A549 (cell line): ENCODE measurements around the gene TMEM131. TPM values are rescaled to one million over a fixed set of nuclear protein-coding genes. Genes with fewer than 3 reads are reported as not detected.

Experiments
- ATAC-seq, 2 experiments: fragments of 200-7000 bp in 1 of 2; fragments of >200 bp in 1 of 2; cut with Nextera tagmentation in 1 of 2; cut with Tn5 transposase in 1 of 2; 3 replicates each; pipeline versions ENCODE4 v1.8.0 to v1.9.1; 2018 to 2020; ENCODE audit warnings: mild to moderate bottlenecking in 1 of 2, moderate library complexity in 1 of 2
- CTCF ChIA-PET: fragments of 300-600 bp; sonication (Branson Sonifier 250); formaldehyde crosslinking; extraction: SDS; loops from one replicate; lab custom pipeline; 2021; ENCODE audit warnings: antibody characterized with exemption, inconsistent platforms; lab: Yijun Ruan, JAX
- POLR2A ChIA-PET: fragments of 350-600 bp; formaldehyde crosslinking; extraction: SDS; loops from one replicate; lab custom pipeline; 2021; ENCODE audit warnings: antibody characterized with exemption, inconsistent platforms; lab: Yijun Ruan, JAX
- DNase-seq, 2 experiments: peaks; one replicate each; pipeline versions ENCODE4 v3.0.0 to v3.0.0-alpha.2; 2011 to 2016; ENCODE audit warnings: low read depth in 1 of 2, low spot score in 1 of 2
- FAIRE-seq: peaks from 2 replicates; lab custom pipeline; 2011; peaks lifted over from hg19 to GRCh38; lab: Jason Lieb, UNC
- H3K27ac ChIP-seq, 2 experiments: fragments of >200 bp; sonication (Bioruptor Twin); formaldehyde crosslinking; 3 replicates each; pipeline ENCODE4 v1.5.1; 2016 to 2017
- H3K4me1 ChIP-seq: fragments of >200 bp; sonication (Bioruptor Twin); formaldehyde crosslinking; 3 replicates; pipeline ENCODE4 v1.6.1; 2016
- H3K4me2 ChIP-seq: fragments of >200 bp; sonication (Bioruptor Twin); formaldehyde crosslinking; 3 replicates; pipeline ENCODE4 v1.6.1; 2016
- H3K4me3 ChIP-seq: fragments of >200 bp; sonication (Bioruptor Twin); formaldehyde crosslinking; 3 replicates; pipeline ENCODE4 v1.5.1; 2016
- H3K9me3 ChIP-seq: fragments of >200 bp; sonication (Bioruptor Twin); formaldehyde crosslinking; 3 replicates; pipeline ENCODE4 v1.6.1; 2016
- BHLHE40 ChIP-seq: IDR thresholded peaks from 2 replicates; pipeline ENCODE4 v1.6.1; 2012; ENCODE audit warnings: low read depth, low read length, inconsistent platforms
- CBX8 ChIP-seq: fragments of 200-600 bp; sonication (generic); IDR thresholded peaks from 2 replicates; pipeline ENCODE4 v1.6.1; 2016
- CHD2 ChIP-seq: fragments of 150-350 bp; IDR thresholded peaks from 2 replicates; pipeline ENCODE4 v1.6.1; 2014; ENCODE audit warnings: low read length; ENCODE audit not compliant: partially characterized antibody
- CHD4 ChIP-seq: fragments of 200-600 bp; sonication (generic); IDR thresholded peaks from 2 replicates; pipeline ENCODE4 v1.6.1; 2016; ENCODE audit warnings: antibody characterized with exemption, mild to moderate bottlenecking, borderline replicate concordance
- E2F6 ChIP-seq: IDR thresholded peaks from 2 replicates; pipeline ENCODE4 v1.6.1; 2012; ENCODE audit warnings: low read depth, borderline replicate concordance
- FOSL2 ChIP-seq, 2 experiments: fragments of 450-650 bp in 1 of 2; fragments of >200 bp in 1 of 2; sonication (Bioruptor Twin) in 1 of 2; formaldehyde crosslinking; IDR thresholded peaks; 2 replicates each; pipeline versions ENCODE4 v1.5.0 to v1.6.1; 2016 to 2020; ENCODE audit warnings: mild to moderate bottlenecking in 1 of 2, moderate library complexity in 1 of 2
- FOXS1 ChIP-seq: fragments of 250-450 bp; sonication (Bioruptor Pico); IDR thresholded peaks from 2 replicates; pipeline ENCODE4 v1.5.0; 2020; ENCODE audit warnings: mild to moderate bottlenecking, moderate library complexity
- HEYL ChIP-seq: fragments of 250-450 bp; sonication (Bioruptor Pico); IDR thresholded peaks from 2 replicates; pipeline ENCODE4 v1.8.0; 2021; ENCODE audit warnings: mild to moderate bottlenecking, moderate library complexity
- JUN ChIP-seq, 2 experiments: fragments of >200 bp; sonication (Bioruptor Twin); formaldehyde crosslinking; IDR thresholded peaks; 2 replicates in 1 of 2; 3 replicates in 1 of 2; pipeline ENCODE4 v1.6.1; 2016 to 2017
- KDM1A ChIP-seq: fragments of 200-600 bp; sonication (generic); IDR thresholded peaks from 2 replicates; pipeline ENCODE4 v1.6.1; 2016; ENCODE audit warnings: low read depth, mild to moderate bottlenecking
- MAFK ChIP-seq: fragments of 450-650 bp; IDR thresholded peaks from 2 replicates; pipeline ENCODE4 v1.6.1; 2014; ENCODE audit not compliant: partially characterized antibody
- MAZ ChIP-seq: fragments of 150-350 bp; IDR thresholded peaks from 2 replicates; pipeline ENCODE4 v1.6.1; 2014; ENCODE audit warnings: antibody characterized with exemption, low read depth, low read length, borderline replicate concordance
- MYC ChIP-seq: IDR thresholded peaks from 2 replicates; pipeline ENCODE4 v1.6.1; 2012; ENCODE audit warnings: mild to moderate bottlenecking, inconsistent platforms, low read length, improper control_type of control experiment, borderline replicate concordance
- PBX3 ChIP-seq: IDR thresholded peaks from 2 replicates; pipeline ENCODE4 v1.6.1; 2012
- RAD21 ChIP-seq, 2 experiments: fragments of >200 bp in 1 of 2; sonication (Bioruptor Twin) in 1 of 2; formaldehyde crosslinking in 1 of 2; IDR thresholded peaks in 1 of 2; conservative IDR thresholded peaks in 1 of 2; 2 replicates in 1 of 2; 3 replicates in 1 of 2; pipeline ENCODE4 v1.6.1; 2012 to 2018; ENCODE audit warnings: inconsistent platforms in 1 of 2
- RFX5 ChIP-seq: fragments of 450-650 bp; IDR thresholded peaks from 2 replicates; pipeline ENCODE4 v1.7.1; 2014; ENCODE audit warnings: antibody characterized with exemption, mild to moderate bottlenecking, moderate library complexity
- RNF2 ChIP-seq: fragments of 200-600 bp; sonication (generic); IDR thresholded peaks from 2 replicates; pipeline ENCODE4 v1.6.1; 2016; ENCODE audit warnings: low read depth, mild to moderate bottlenecking, antibody characterized with exemption, moderate library complexity, borderline replicate concordance
- SMC3 ChIP-seq: fragments of >200 bp; sonication (Bioruptor Twin); formaldehyde crosslinking; IDR thresholded peaks from 3 replicates; pipeline ENCODE4 v1.6.1; 2018; ENCODE audit warnings: inconsistent platforms
- TP53 ChIP-seq: fragments of 250-450 bp; sonication (Bioruptor Pico); IDR thresholded peaks from 2 replicates; pipeline ENCODE4 v1.5.0; 2021; ENCODE audit warnings: mild to moderate bottlenecking, moderate library complexity
- ZC3H11A ChIP-seq: fragments of 450-650 bp; IDR thresholded peaks from 2 replicates; pipeline ENCODE4 v1.6.1; 2014; ENCODE audit warnings: antibody characterized with exemption, mild to moderate bottlenecking
- ZNF302 ChIP-seq: fragments of 250-450 bp; sonication (Bioruptor Pico); IDR thresholded peaks from 2 replicates; pipeline ENCODE4 v1.9.0; 2021; ENCODE audit warnings: inconsistent platforms, mild to moderate bottlenecking, moderate library complexity
- ZSCAN20 ChIP-seq: fragments of 250-450 bp; sonication (Bioruptor Pico); IDR thresholded peaks from 2 replicates; pipeline ENCODE4 v1.8.0; 2022; ENCODE audit warnings: mild to moderate bottlenecking, moderate library complexity
- WGBS: methylation state at CpG from one replicate; pipeline ENCODE4 v1.1.6; 2017; ENCODE audit errors: missing lambda C conversion rate; 5-methylcytosine and 5-hydroxymethylcytosine counted together
- polyA plus RNA-seq, 4 experiments: library from polyadenylated mRNA; depleted of rRNA in 3 of 4; stranded (reverse); fragments of >200 nt; fragmentation: RNase III in 1 of 4; extraction: RNeasy Plus Mini Kit Qiagen cat#74134 plus additional on column Dnase treatment in 1 of 4; gene quantifications; 2 replicates in 3 of 4; 3 replicates in 1 of 4; pipeline ENCODE4 v1.2.3, GENCODE V29; 2011 to 2017
- TF ChIP-seq, protein P1 (sequence below): fragments of >200 bp; sonication (Bioruptor Twin); formaldehyde crosslinking; IDR thresholded peaks from 3 replicates; pipeline ENCODE4 v1.6.1; 2016
- TF ChIP-seq, protein P2 (sequence below): fragments of >200 bp; sonication (Bioruptor Twin); formaldehyde crosslinking; IDR thresholded peaks from 2 replicates; pipeline ENCODE4 v1.6.1; 2016
- TF ChIP-seq, protein P3 (sequence below): fragments of >200 bp; sonication (Bioruptor Twin); formaldehyde crosslinking; IDR thresholded peaks from 3 replicates; pipeline ENCODE4 v1.5.1; 2016

The TMEM131 gene
- polyA plus RNA-seq, 2 of the 4 experiments (the other 2 are of a cell fraction): 14.5 to 21.8 TPM

DNA sequence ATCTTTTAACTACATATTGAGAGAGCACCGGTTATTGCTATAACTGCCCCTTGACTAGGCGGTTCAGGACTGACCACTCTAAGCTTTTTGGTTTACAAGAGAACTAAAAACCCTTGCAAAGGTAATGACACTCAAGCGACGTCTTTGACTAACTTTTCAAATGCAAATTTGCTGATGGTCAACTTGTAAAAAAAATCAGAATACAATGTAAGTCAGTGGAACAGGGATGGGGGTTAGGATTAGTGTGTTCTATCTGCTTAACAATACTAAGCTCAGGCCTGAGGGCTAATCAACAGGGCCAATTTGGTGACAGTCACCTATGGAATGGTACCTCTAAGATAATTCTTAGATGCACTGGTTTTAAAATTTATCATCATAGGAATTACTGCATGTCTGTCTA is 225.3 kb downstream of the TMEM131 start (continued):
- TF ChIP-seq, protein P1, sequence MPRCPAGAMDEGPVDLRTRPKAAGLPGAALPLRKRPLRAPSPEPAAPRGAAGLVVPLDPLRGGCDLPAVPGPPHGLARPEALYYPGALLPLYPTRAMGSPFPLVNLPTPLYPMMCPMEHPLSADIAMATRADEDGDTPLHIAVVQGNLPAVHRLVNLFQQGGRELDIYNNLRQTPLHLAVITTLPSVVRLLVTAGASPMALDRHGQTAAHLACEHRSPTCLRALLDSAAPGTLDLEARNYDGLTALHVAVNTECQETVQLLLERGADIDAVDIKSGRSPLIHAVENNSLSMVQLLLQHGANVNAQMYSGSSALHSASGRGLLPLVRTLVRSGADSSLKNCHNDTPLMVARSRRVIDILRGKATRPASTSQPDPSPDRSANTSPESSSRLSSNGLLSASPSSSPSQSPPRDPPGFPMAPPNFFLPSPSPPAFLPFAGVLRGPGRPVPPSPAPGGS: no peak
- TF ChIP-seq, protein P2, sequence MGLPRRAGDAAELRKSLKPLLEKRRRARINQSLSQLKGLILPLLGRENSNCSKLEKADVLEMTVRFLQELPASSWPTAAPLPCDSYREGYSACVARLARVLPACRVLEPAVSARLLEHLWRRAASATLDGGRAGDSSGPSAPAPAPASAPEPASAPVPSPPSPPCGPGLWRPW: no peak
- TF ChIP-seq KDM1A: no peak
- no peak for TF ChIP-seq RFX5
- TF ChIP-seq ZC3H11A: no peak
- TF ChIP-seq ZNF302 (CRISPR knock-in tag): no peak

DNA sequence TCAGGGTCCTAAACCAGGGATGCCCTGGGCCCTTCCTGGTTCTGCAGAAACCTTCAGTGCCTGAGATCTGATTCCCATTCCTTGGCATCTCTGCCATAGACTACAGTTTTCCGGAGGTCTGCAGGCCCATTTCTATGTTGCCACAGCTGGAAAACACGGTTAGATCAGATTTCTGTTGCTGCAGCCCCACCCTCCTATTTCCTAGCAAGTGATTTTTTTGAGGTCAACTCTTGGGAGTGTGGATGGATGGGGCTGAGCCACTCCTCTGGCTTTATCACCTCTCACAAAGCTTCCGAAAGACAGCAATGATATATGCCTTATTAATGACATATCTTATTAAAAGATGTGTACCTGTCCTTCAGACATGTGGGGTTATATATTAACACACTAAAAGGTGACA is 226.0 kb downstream of the TMEM131 start:
- DNase-seq (no peak), ATAC-seq (no peak), FAIRE-seq (no peak)
- 72% methylated on average over 3 of the region's 3 CpGs for WGBS
- no peak overlapping the region for H3K4me2 ChIP-seq
- ChIA-PET POLR2A (no interaction called here), CTCF (interaction anchor here (0.7 kb wide), 1 partner anchor 41 kb away, joined by 3 read pairs; no protein-coding TSS in a partner anchor)
- H3K27ac ChIP-seq: no peak overlapping the region
- H3K4me3 ChIP-seq: no peak overlapping the region
- no peaks in the 10 kb centered on the region for H3K4me1 ChIP-seq
- H3K9me3 ChIP-seq: no peaks in the 10 kb centered on the region
- TF ChIP-seq, protein P1: no peak
- TF ChIP-seq CHD2 (no peak), MAZ (no peak), ZSCAN20 (CRISPR knock-in tag) (no peak), FOSL2 (IDR thresholded peaks at IDR 0.05) (no peak), FOSL2 (CRISPR knock-in tag; IDR thresholded peaks at IDR 0.05) (no peak), RAD21 (conservative IDR thresholded peaks at IDR 0.05 in 1 of 2, IDR thresholded peaks at IDR 0.05 in 1 of 2) (no peak), PBX3 (no peak), HEYL (CRISPR knock-in tag) (no peak)

DNA sequence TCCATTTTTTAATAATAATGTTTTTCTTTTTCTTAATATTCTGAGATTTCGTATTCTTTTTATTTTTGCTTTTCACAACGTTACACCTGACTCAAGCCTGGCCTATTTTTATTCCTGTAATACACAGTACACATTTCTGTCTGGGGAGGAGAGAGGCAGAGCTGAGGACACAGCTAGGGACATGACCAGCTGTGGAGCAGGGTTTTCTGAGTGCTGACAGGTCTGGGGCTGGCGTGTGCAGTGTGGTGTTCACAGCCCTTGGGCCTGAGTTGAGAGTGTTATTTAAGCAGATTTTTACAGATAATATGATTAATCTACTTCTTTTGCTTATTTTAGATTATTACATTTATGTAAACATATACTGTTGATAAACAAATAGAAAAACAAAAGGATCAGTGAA is 226.4 kb downstream of the TMEM131 start:
- no peak for DNase-seq

More for the DNA sequence above, 226.4 kb downstream of the TMEM131 start:
- no peak overlapping the region for H3K4me2 ChIP-seq
- TF ChIP-seq FOXS1 (CRISPR knock-in tag) (no peak), MAFK (no peak), MYC (no peak), BHLHE40 (no peak), CBX8 (no peak), RNF2 (no peak), E2F6 (no peak), SMC3 (no peak), HEYL (CRISPR knock-in tag) (no peak), TP53 (CRISPR knock-in tag) (no peak), CHD4 (no peak), JUN (IDR thresholded peaks at IDR 0.05) (no peak)
- TF ChIP-seq, protein P2: no peak
- TF ChIP-seq, protein P3, sequence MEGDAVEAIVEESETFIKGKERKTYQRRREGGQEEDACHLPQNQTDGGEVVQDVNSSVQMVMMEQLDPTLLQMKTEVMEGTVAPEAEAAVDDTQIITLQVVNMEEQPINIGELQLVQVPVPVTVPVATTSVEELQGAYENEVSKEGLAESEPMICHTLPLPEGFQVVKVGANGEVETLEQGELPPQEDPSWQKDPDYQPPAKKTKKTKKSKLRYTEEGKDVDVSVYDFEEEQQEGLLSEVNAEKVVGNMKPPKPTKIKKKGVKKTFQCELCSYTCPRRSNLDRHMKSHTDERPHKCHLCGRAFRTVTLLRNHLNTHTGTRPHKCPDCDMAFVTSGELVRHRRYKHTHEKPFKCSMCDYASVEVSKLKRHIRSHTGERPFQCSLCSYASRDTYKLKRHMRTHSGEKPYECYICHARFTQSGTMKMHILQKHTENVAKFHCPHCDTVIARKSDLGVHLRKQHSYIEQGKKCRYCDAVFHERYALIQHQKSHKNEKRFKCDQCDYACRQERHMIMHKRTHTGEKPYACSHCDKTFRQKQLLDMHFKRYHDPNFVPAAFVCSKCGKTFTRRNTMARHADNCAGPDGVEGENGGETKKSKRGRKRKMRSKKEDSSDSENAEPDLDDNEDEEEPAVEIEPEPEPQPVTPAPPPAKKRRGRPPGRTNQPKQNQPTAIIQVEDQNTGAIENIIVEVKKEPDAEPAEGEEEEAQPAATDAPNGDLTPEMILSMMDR: no peak
- no peak overlapping the region for H3K4me3 ChIP-seq
- ATAC-seq: no peak
- WGBS: 81% methylated on average over 3 of the region's 3 CpGs
- no peaks in the 10 kb centered on the region for H3K4me1 ChIP-seq
- H3K9me3 ChIP-seq: no peaks in the 10 kb centered on the region
- no peak for FAIRE-seq
- no peak overlapping the region for H3K27ac ChIP-seq
- ChIA-PET CTCF (no interaction called here), POLR2A (no interaction called here)
